ENCODE data around the gene THSD8. TPM values are rescaled to one million over a fixed set of nuclear protein-coding genes. Genes with fewer than 3 reads are reported as not detected.

Gene THSD8
- not detected for total RNA-seq

- Histone ChIP-seq H3K4me3 (peak within 1 kb of the TSS; percentile 70 to 93), H3K27me3 (no peaks in the 10 kb centered on the region), H3K36me3 (peaks cover 0 to 16% of the 10 kb centered on the region in 2 donors), H3K9me3 (no peaks in the 10 kb centered on the region), H3K4me1 (peaks cover 31% of the 10 kb centered on the region), H3K27ac (peak within 1 kb of the TSS; percentile 78)
- DNase-seq (ENCODE audit: extremely low spot score in 2 of 2), result no peak
- peak in 1 of 2 donors; percentile 86 for TF ChIP-seq POLR2AphosphoS5 (IDR thresholded peaks at IDR 0.05; ENCODE audit: insufficient read depth in 1 of 2, low read depth in 1 of 2)
- no peak for TF ChIP-seq CTCF (IDR thresholded peaks at IDR 0.05)
- TF ChIP-seq POLR2A (IDR thresholded peaks at IDR 0.05), result peak in 1 of 2 donors; percentile 59
- intact Hi-C loops (cut with DNase I), result loop anchor here (5.0 kb wide), 1 partner anchor 34 kb away; no protein-coding TSS in a partner anchor
Observed at GRCh38 chr19:12801466-12802266, at the start of gene THSD8, which contains the start of gene PRDX2. TSS of gene THSD8 (plus strand) at chr19:12802069. CDS start at chr19:12802072, 3 bp downstream. TSS of gene PRDX2 (minus strand) at chr19:12801800. CDS start at chr19:12801261, 539 bp downstream.

- Histone ChIP-seq H3K27me3 (no peaks in the 10 kb centered on the region), H3K27ac (no peak overlapping the region), H3K4me1 (peaks cover 23% of the 10 kb centered on the region), H3K4me3 (no peak overlapping the region), H3K36me3 (no peaks in the 10 kb centered on the region), H3K9me3 (no peaks in the 10 kb centered on the region)
- intact Hi-C loops (cut with DNase I), result no loop called here
- TF ChIP-seq POLR2AphosphoS5 (IDR thresholded peaks at IDR 0.05; ENCODE audit: insufficient read depth in 1 of 2, low read depth in 1 of 2) (no peak), CTCF (IDR thresholded peaks at IDR 0.05) (no peak), POLR2A (IDR thresholded peaks at IDR 0.05) (no peak)
- no peak for DNase-seq (ENCODE audit: extremely low spot score in 2 of 2)
Observed at GRCh38 chr19:12754465-12755196, 47.2 kb upstream of the THSD8 start.

- H3K36me3 ChIP-seq, result no peaks in the 10 kb centered on the region
Observed at GRCh38 chr19:12756150-12756883, 45.6 kb upstream of the THSD8 start.

More at GRCh38 chr19:12756150-12756883, 45.6 kb upstream of the THSD8 start:
- Histone ChIP-seq H3K4me3 (no peak overlapping the region), H3K4me1 (peaks cover 12% of the 10 kb centered on the region), H3K27me3 (no peaks in the 10 kb centered on the region), H3K9me3 (no peaks in the 10 kb centered on the region), H3K27ac (no peak overlapping the region)
- intact Hi-C loops (cut with DNase I), result no loop called here
- TF ChIP-seq CTCF (IDR thresholded peaks at IDR 0.05) (no peak), POLR2A (IDR thresholded peaks at IDR 0.05) (no peak), POLR2AphosphoS5 (IDR thresholded peaks at IDR 0.05; ENCODE audit: insufficient read depth in 1 of 2, low read depth in 1 of 2) (no peak)
- no peak for DNase-seq (ENCODE audit: extremely low spot score in 2 of 2)

All from vagina (tissue), 2 donors.